DND-41 (cell line): Measurements from ENCODE around the gene POLR2B.

Source experiments
- EZH2 ChIP-seq: IDR thresholded peaks from 3 replicates; pipeline ENCODE4 v1.6.1; 2012; ENCODE audit warnings: borderline replicate concordance, low read depth, mild to moderate bottlenecking, moderate library complexity, low read length, inconsistent platforms; ENCODE audit not compliant: severe bottlenecking
- TF ChIP-seq, protein P1 (sequence below): IDR thresholded peaks from 2 replicates; pipeline ENCODE4 v1.5.1; 2012; ENCODE audit warnings: borderline replicate concordance, low read length, moderate library complexity, mild to moderate bottlenecking; ENCODE audit not compliant: poor library complexity, severe bottlenecking; ENCODE audit errors: extremely low read depth

DNA sequence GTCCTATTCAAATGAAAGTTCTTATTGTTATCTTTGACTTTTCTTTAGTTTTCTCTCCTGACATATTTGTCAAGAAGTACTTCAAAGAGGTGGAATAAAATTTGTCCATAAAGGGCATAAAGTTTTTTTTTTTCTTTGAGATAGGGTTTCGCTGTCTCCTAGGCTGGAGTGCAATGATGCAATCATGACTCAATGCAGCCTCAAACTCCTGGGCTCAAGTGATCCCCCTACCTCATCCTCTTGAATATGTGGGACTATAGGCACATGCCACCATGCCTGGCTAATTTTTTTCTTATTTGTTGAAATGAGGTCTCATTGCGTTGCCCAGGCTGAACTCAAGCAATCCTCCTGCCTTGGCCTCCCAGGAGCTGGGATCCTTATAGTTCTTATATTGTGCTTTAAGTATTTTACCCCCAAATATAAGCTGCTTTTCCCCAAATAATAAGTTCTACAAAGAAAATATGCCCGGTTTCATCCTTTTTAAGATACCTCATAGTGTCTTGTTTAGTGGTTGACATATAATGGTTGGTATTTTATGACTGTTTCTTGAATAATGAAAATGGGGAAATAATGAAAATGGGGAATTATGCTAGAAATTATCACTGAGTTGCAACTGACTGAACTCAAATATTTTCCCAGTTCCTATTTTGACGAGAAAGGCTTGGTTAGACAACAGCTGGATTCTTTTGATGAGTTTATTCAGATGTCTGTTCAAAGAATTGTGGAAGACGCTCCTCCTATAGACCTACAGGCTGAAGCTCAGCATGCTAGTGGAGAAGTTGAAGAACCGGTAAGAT lies 11.6 kb downstream of the POLR2B start:
- TF ChIP-seq, protein P1, sequence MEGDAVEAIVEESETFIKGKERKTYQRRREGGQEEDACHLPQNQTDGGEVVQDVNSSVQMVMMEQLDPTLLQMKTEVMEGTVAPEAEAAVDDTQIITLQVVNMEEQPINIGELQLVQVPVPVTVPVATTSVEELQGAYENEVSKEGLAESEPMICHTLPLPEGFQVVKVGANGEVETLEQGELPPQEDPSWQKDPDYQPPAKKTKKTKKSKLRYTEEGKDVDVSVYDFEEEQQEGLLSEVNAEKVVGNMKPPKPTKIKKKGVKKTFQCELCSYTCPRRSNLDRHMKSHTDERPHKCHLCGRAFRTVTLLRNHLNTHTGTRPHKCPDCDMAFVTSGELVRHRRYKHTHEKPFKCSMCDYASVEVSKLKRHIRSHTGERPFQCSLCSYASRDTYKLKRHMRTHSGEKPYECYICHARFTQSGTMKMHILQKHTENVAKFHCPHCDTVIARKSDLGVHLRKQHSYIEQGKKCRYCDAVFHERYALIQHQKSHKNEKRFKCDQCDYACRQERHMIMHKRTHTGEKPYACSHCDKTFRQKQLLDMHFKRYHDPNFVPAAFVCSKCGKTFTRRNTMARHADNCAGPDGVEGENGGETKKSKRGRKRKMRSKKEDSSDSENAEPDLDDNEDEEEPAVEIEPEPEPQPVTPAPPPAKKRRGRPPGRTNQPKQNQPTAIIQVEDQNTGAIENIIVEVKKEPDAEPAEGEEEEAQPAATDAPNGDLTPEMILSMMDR, result no peak
- TF ChIP-seq EZH2, result no peak
